ENCODE measurements around the gene EXT2. TPM values are rescaled to one million over a fixed set of nuclear protein-coding genes. Genes with fewer than 3 reads are reported as not detected.

The EXT2 gene
- total RNA-seq, 3 donors from 2014 or later: 30.4 to 37.8 (median 35.3) TPM

- Mint-ChIP-seq H3K4me3 (no peak overlapping the region), H3K4me1 (ENCODE audit: low read depth) (peaks cover 3% of the 10 kb centered on the region), H3K27me3 (ENCODE audit: low read depth) (no peaks in the 10 kb centered on the region), H3K36me3 (ENCODE audit: insufficient read depth) (peaks cover 10% of the 10 kb centered on the region), H3K9me3 (no peaks in the 10 kb centered on the region)
- no peak for DNase-seq
- no peak for ATAC-seq
Observed at GRCh38 chr11:44072757-44073658, 22.5 kb upstream of the EXT2 start.

- H3K4me3 Mint-ChIP-seq: no peak overlapping the region
Observed at GRCh38 chr11:44078794-44079193, 16.7 kb upstream of the EXT2 start.

GRCh38 chr11:44079376-44079775 is 16.1 kb upstream of the EXT2 start:
- no peak for ATAC-seq
- Mint-ChIP-seq H3K4me1 (ENCODE audit: low read depth) (no peaks in the 10 kb centered on the region), H3K27me3 (ENCODE audit: low read depth) (no peaks in the 10 kb centered on the region), H3K36me3 (ENCODE audit: insufficient read depth) (peaks cover 24% of the 10 kb centered on the region), H3K4me3 (no peak overlapping the region), H3K9me3 (no peaks in the 10 kb centered on the region)
- DNase-seq: no peak

More at GRCh38 chr11:44078794-44079193, 16.7 kb upstream of the EXT2 start:
- ATAC-seq (no peak), DNase-seq (no peak)
- Mint-ChIP-seq H3K36me3 (ENCODE audit: insufficient read depth) (peaks cover 19% of the 10 kb centered on the region), H3K9me3 (no peaks in the 10 kb centered on the region), H3K27me3 (ENCODE audit: low read depth) (no peaks in the 10 kb centered on the region), H3K4me1 (ENCODE audit: low read depth) (no peaks in the 10 kb centered on the region)

- Mint-ChIP-seq H3K36me3 (ENCODE audit: insufficient read depth) (peaks cover 23% of the 10 kb centered on the region), H3K27me3 (ENCODE audit: low read depth) (no peaks in the 10 kb centered on the region), H3K9me3 (peaks cover 6% of the 10 kb centered on the region), H3K4me1 (ENCODE audit: low read depth) (no peaks in the 10 kb centered on the region), H3K4me3 (no peak overlapping the region)
- no peak for DNase-seq
- no peak for ATAC-seq
Observed at GRCh38 chr11:44080951-44081350, 14.5 kb upstream of the EXT2 start.

GRCh38 chr11:44082645-44083044 is 12.8 kb upstream of the EXT2 start:
- H3K9me3 Mint-ChIP-seq: peaks cover 6% of the 10 kb centered on the region
- DNase-seq (no peak), ATAC-seq (no peak)
- H3K4me3 Mint-ChIP-seq: no peak overlapping the region
- H3K27me3 Mint-ChIP-seq (ENCODE audit: low read depth): no peaks in the 10 kb centered on the region
- H3K36me3 Mint-ChIP-seq (ENCODE audit: insufficient read depth): peaks cover 20% of the 10 kb centered on the region
- no peaks in the 10 kb centered on the region for H3K4me1 Mint-ChIP-seq (ENCODE audit: low read depth)

- Mint-ChIP-seq H3K4me1 (ENCODE audit: low read depth) (no peaks in the 10 kb centered on the region), H3K4me3 (no peak overlapping the region), H3K36me3 (ENCODE audit: insufficient read depth) (peaks cover 20% of the 10 kb centered on the region), H3K9me3 (peaks cover 6% of the 10 kb centered on the region), H3K27me3 (ENCODE audit: low read depth) (no peaks in the 10 kb centered on the region)
- ATAC-seq: no peak
- DNase-seq: no peak
Observed at GRCh38 chr11:44083433-44083832, 12.0 kb upstream of the EXT2 start.

- H3K4me1 Mint-ChIP-seq (ENCODE audit: low read depth): no peaks in the 10 kb centered on the region
- no peak for ATAC-seq
- peaks cover 6% of the 10 kb centered on the region for H3K9me3 Mint-ChIP-seq
- peaks cover 20% of the 10 kb centered on the region for H3K36me3 Mint-ChIP-seq (ENCODE audit: insufficient read depth)
- no peaks in the 10 kb centered on the region for H3K27me3 Mint-ChIP-seq (ENCODE audit: low read depth)
- H3K4me3 Mint-ChIP-seq: no peak overlapping the region
- no peak for DNase-seq
Observed at GRCh38 chr11:44083906-44084305, 11.6 kb upstream of the EXT2 start.

GRCh38 chr11:44085330-44085729 is 10.1 kb upstream of the EXT2 start:
- H3K9me3 Mint-ChIP-seq: peaks cover 6% of the 10 kb centered on the region
- H3K4me1 Mint-ChIP-seq (ENCODE audit: low read depth): no peaks in the 10 kb centered on the region
- no peak overlapping the region for H3K4me3 Mint-ChIP-seq
- H3K27me3 Mint-ChIP-seq (ENCODE audit: low read depth): no peaks in the 10 kb centered on the region
- DNase-seq (no peak), ATAC-seq (no peak)
- peaks cover 20% of the 10 kb centered on the region for H3K36me3 Mint-ChIP-seq (ENCODE audit: insufficient read depth)

- no peaks in the 10 kb centered on the region for H3K27me3 Mint-ChIP-seq (ENCODE audit: low read depth)
- DNase-seq (no peak), ATAC-seq (no peak)
- H3K9me3 Mint-ChIP-seq: peaks cover 6% of the 10 kb centered on the region
- peaks cover 11% of the 10 kb centered on the region for H3K36me3 Mint-ChIP-seq (ENCODE audit: insufficient read depth)
- no peaks in the 10 kb centered on the region for H3K4me1 Mint-ChIP-seq (ENCODE audit: low read depth)
- no peak overlapping the region for H3K4me3 Mint-ChIP-seq
Observed at GRCh38 chr11:44088377-44088776, 7.1 kb upstream of the EXT2 start.

- Mint-ChIP-seq H3K36me3 (ENCODE audit: insufficient read depth) (peaks cover 10% of the 10 kb centered on the region), H3K27me3 (ENCODE audit: low read depth) (no peaks in the 10 kb centered on the region), H3K9me3 (peaks cover 6% of the 10 kb centered on the region), H3K4me3 (no peak overlapping the region), H3K4me1 (ENCODE audit: low read depth) (no peaks in the 10 kb centered on the region)
- DNase-seq (no peak), ATAC-seq (no peak)
Observed at GRCh38 chr11:44088871-44089270, 6.6 kb upstream of the EXT2 start.

- Mint-ChIP-seq H3K9me3 (peaks cover 3% of the 10 kb centered on the region), H3K27me3 (ENCODE audit: low read depth) (no peaks in the 10 kb centered on the region), H3K4me3 (no peak overlapping the region), H3K36me3 (ENCODE audit: insufficient read depth) (peaks cover 4% of the 10 kb centered on the region), H3K4me1 (ENCODE audit: low read depth) (peaks cover 12% of the 10 kb centered on the region)
- DNase-seq (no peak), ATAC-seq (no peak)
Observed at GRCh38 chr11:44090539-44090938, 4.9 kb upstream of the EXT2 start.

- H3K4me1 Mint-ChIP-seq (ENCODE audit: low read depth): peaks cover 25% of the 10 kb centered on the region
- H3K27me3 Mint-ChIP-seq (ENCODE audit: low read depth): no peaks in the 10 kb centered on the region
- ATAC-seq: peak; percentile 34 to 45
Observed at GRCh38 chr11:44094260-44094868, 1.1 kb upstream of the EXT2 start.

GRCh38 chr11:44096360-44097185 is 1.1 kb downstream of the EXT2 start:
- no peak for DNase-seq
- peak in 1 of 2 donors; percentile 5 for ATAC-seq
- Mint-ChIP-seq H3K4me1 (ENCODE audit: low read depth) (peaks cover 33% of the 10 kb centered on the region), H3K36me3 (ENCODE audit: insufficient read depth) (peaks cover 5% of the 10 kb centered on the region), H3K9me3 (no peaks in the 10 kb centered on the region), H3K27me3 (ENCODE audit: low read depth) (no peaks in the 10 kb centered on the region), H3K4me3 (peak overlapping the region; percentile 86)

More at GRCh38 chr11:44094260-44094868, 1.1 kb upstream of the EXT2 start:
- H3K9me3 Mint-ChIP-seq: no peaks in the 10 kb centered on the region
- DNase-seq: peak; percentile 71
- H3K4me3 Mint-ChIP-seq: peak overlapping the region; percentile 74
- H3K36me3 Mint-ChIP-seq (ENCODE audit: insufficient read depth): peaks cover 2% of the 10 kb centered on the region

GRCh38 chr11:44097821-44098220 is 2.3 kb downstream of the EXT2 start:
- Mint-ChIP-seq H3K27me3 (ENCODE audit: low read depth) (no peaks in the 10 kb centered on the region), H3K36me3 (ENCODE audit: insufficient read depth) (peaks cover 5% of the 10 kb centered on the region), H3K4me1 (ENCODE audit: low read depth) (peaks cover 39% of the 10 kb centered on the region), H3K9me3 (no peaks in the 10 kb centered on the region), H3K4me3 (no peak overlapping the region)
- no peak for DNase-seq
- ATAC-seq: no peak
